ENCODE measurements around the gene TRPM1. TPM values are rescaled to one million over a fixed set of nuclear protein-coding genes. Genes with fewer than 3 reads are reported as not detected.

TRPM1 gene
- polyA plus RNA-seq, 2 of the 4 experiments (the other 2 are of a cell fraction) = not detected

GRCh38 chr15:30953731-30954378 is 147.7 kb downstream of the TRPM1 start:
- peak overlapping the region; percentile 72 to 82 for H3K27ac ChIP-seq
- peak overlapping the region; percentile 60 for H3K4me2 ChIP-seq
- FAIRE-seq = no peak
- no peak for TF ChIP-seq RAD21 (conservative IDR thresholded peaks at IDR 0.05 in 1 of 2, IDR thresholded peaks at IDR 0.05 in 1 of 2)
- TF ChIP-seq ESRRA (IDR thresholded peaks at IDR 0.05; ENCODE audit: borderline replicate concordance, low read length) = no peak
- TF ChIP-seq TP53 (CRISPR knock-in tag; IDR thresholded peaks at IDR 0.05) = no peak
- no peak for TF ChIP-seq PHF8 (IDR thresholded peaks at IDR 0.05; ENCODE audit: borderline replicate concordance, low read depth)
- no peak for TF ChIP-seq HDAC2 (IDR thresholded peaks at IDR 0.05)
- TF ChIP-seq FOSB (CRISPR knock-in tag; IDR thresholded peaks at IDR 0.05) = no peak
- no peak for TF ChIP-seq SREBF2 (IDR thresholded peaks at IDR 0.05)
- peak; percentile 21; the same call in 1 of the 2 replicates for TF ChIP-seq GATA3 (IDR thresholded peaks at IDR 0.05; ENCODE audit: borderline replicate concordance)
- 0 out of 2 replicates have a peak, but pooled peaks have one; percentile 31 for TF ChIP-seq HOXA7 (CRISPR knock-in tag; IDR thresholded peaks at IDR 0.05)
- no peak for TF ChIP-seq RCOR1 (IDR thresholded peaks at IDR 0.05; ENCODE audit: low read depth, low read length)
- peak; percentile 87 for TF ChIP-seq MAFK (IDR thresholded peaks at IDR 0.05; ENCODE audit: partially characterized antibody)
- TF ChIP-seq ZFP36 (IDR thresholded peaks at IDR 0.05; ENCODE audit: borderline replicate concordance, partially characterized antibody) = no peak
- TF ChIP-seq HMGXB4 (CRISPR knock-in tag; IDR thresholded peaks at IDR 0.05; ENCODE audit: borderline replicate concordance) = no peak
- TF ChIP-seq NR3C1 (IDR thresholded peaks at IDR 0.05) = no peak
- TF ChIP-seq BCL3 (IDR thresholded peaks at IDR 0.05) = no peak
- TF ChIP-seq ATOH8 (CRISPR knock-in tag; IDR thresholded peaks at IDR 0.05; ENCODE audit: low read depth) = no peak
- TF ChIP-seq HEYL (CRISPR knock-in tag; IDR thresholded peaks at IDR 0.05) = no peak
- no peak for TF ChIP-seq CBX2 (IDR thresholded peaks at IDR 0.05; ENCODE audit: borderline replicate concordance, low read depth)
- no peak for TF ChIP-seq ZC3H11A (IDR thresholded peaks at IDR 0.05)
- TF ChIP-seq EHF (CRISPR knock-in tag; IDR thresholded peaks at IDR 0.05) = no peak
- no peak for TF ChIP-seq RFX5 (IDR thresholded peaks at IDR 0.05)
- TF ChIP-seq CEBPB (IDR thresholded peaks at IDR 0.05) = peak; percentile 71 to 85
- no peak for TF ChIP-seq CHD4 (IDR thresholded peaks at IDR 0.05; ENCODE audit: borderline replicate concordance)
- TF ChIP-seq JUNB (IDR thresholded peaks at IDR 0.05) = peak; percentile 43; the same call in 1 of the 2 replicates
- TF ChIP-seq FOSL2 (IDR thresholded peaks at IDR 0.05) = peak; percentile 70
- peak; percentile 79 for TF ChIP-seq FOSL2 (CRISPR knock-in tag; IDR thresholded peaks at IDR 0.05)
- peak; percentile 34; the same call in 1 of the 2 replicates for TF ChIP-seq HES2 (IDR thresholded peaks at IDR 0.05)
- 0 out of 2 replicates have a peak, but pooled peaks have one; percentile 24 for TF ChIP-seq HOXB5 (CRISPR knock-in tag; IDR thresholded peaks at IDR 0.05)
- no peak for TF ChIP-seq CBX8 (IDR thresholded peaks at IDR 0.05)
- no peak for TF ChIP-seq CTCF (IDR thresholded peaks at IDR 0.05)
- TF ChIP-seq RARB (CRISPR knock-in tag; IDR thresholded peaks at IDR 0.05) = no peak
- TF ChIP-seq KDM1A (IDR thresholded peaks at IDR 0.05; ENCODE audit: low read depth) = no peak
- TF ChIP-seq RNF2 (IDR thresholded peaks at IDR 0.05; ENCODE audit: borderline replicate concordance, low read depth) = no peak
- peak; percentile 71; the same call in 1 of the 2 replicates for TF ChIP-seq NPAS2 (CRISPR knock-in tag; IDR thresholded peaks at IDR 0.05; ENCODE audit: borderline replicate concordance)
- peak; percentile 18; the same call in 1 of the 2 replicates for TF ChIP-seq POLR2A (IDR thresholded peaks at IDR 0.05; ENCODE audit: low read length)
- TF ChIP-seq MYC (IDR thresholded peaks at IDR 0.05; ENCODE audit: borderline replicate concordance, low read length) = no peak
- TF ChIP-seq NFE2L2 (conservative IDR thresholded peaks at IDR 0.05; ENCODE audit: low read length) = peak; percentile 30; the same call in 1 of the 2 replicates
- TF ChIP-seq MAZ (IDR thresholded peaks at IDR 0.05; ENCODE audit: borderline replicate concordance, low read depth, low read length) = no peak

More at GRCh38 chr15:30953731-30954378, 147.7 kb downstream of the TRPM1 start:
- H3K4me3 ChIP-seq = no peak overlapping the region
- ATAC-seq = peak; percentile 98
- H3K9me3 ChIP-seq = peaks cover 6% of the 10 kb centered on the region; the same call in 1 of the 3 replicates
- CTCF ChIA-PET = interaction anchor here (1.9 kb wide), 1 partner anchor 8 kb away, joined by 9 read pairs; no protein-coding TSS in a partner anchor
- POLR2A ChIA-PET = interaction anchor here (0.8 kb wide), 1 partner anchor 37 kb away, joined by 3 read pairs; no protein-coding TSS in a partner anchor
- H3K4me1 ChIP-seq = peaks cover 38% of the 10 kb centered on the region
- DNase-seq (ENCODE audit: low read depth in 1 of 2, low spot score in 1 of 2) = peak; percentile 93 to 96
- 2% methylated on average over 7 of the region's 7 CpGs for WGBS (ENCODE audit: missing lambda C conversion rate)
